HG02840 (cell line): ENCODE data around the gene ME1.
"Not testable (repeated sequence)": the region's sequence is repeated elsewhere in the genome, so short reads cannot be mapped to it uniquely, and the experiment has no call there.

Experiments used
- ATAC-seq: cut with Tn5 transposase; IDR thresholded peaks from one replicate; pipeline ENCODE4 v1.9.1; 2021; ENCODE audit warnings: mild to moderate bottlenecking, moderate library complexity, moderate number of reproducible peaks; ENCODE audit not compliant: unreplicated experiment, low FRiP score

Gene ME1

GRCh38 chr6:83430611-83431544, at the start of gene ME1:
Gene ME1 (minus strand): TSS chr6:83431051. CDS start chr6:83430954, 97 bp downstream.
- peak; percentile 75 for ATAC-seq

- ATAC-seq, result no peak
Measured at GRCh38 chr6:83480470-83480869, 49.6 kb upstream of the ME1 start.

GRCh38 chr6:83479389-83479788, 48.5 kb upstream of the ME1 start:
- no peak for ATAC-seq

- no peak for ATAC-seq
Measured at GRCh38 chr6:83476971-83477370, 46.1 kb upstream of the ME1 start.

GRCh38 chr6:83474309-83474708, 43.5 kb upstream of the ME1 start:
- ATAC-seq, result no peak

- no peak for ATAC-seq
Measured at GRCh38 chr6:83472767-83473166, 41.9 kb upstream of the ME1 start.

GRCh38 chr6:83470587-83470986, 39.7 kb upstream of the ME1 start:
- ATAC-seq, result no peak

GRCh38 chr6:83470001-83470400, 39.1 kb upstream of the ME1 start:
- ATAC-seq, result no peak

GRCh38 chr6:83467620-83468036, 36.8 kb upstream of the ME1 start:
- ATAC-seq, result no peak

- no peak for ATAC-seq
Measured at GRCh38 chr6:83466328-83466727, 35.5 kb upstream of the ME1 start.

- no peak for ATAC-seq
Measured at GRCh38 chr6:83464381-83465140, 33.7 kb upstream of the ME1 start.

GRCh38 chr6:83463886-83464285, 33.0 kb upstream of the ME1 start:
- no peak for ATAC-seq

GRCh38 chr6:83462524-83462923, 31.7 kb upstream of the ME1 start:
- no peak for ATAC-seq

- ATAC-seq, result no peak
Measured at GRCh38 chr6:83461438-83461837, 30.6 kb upstream of the ME1 start.

GRCh38 chr6:83459663-83460062, 28.8 kb upstream of the ME1 start:
- ATAC-seq, result no peak

- not testable (repeated sequence) for ATAC-seq
Measured at GRCh38 chr6:83450015-83450414, 19.2 kb upstream of the ME1 start.

GRCh38 chr6:83444086-83444699, 13.3 kb upstream of the ME1 start:
- not testable (repeated sequence) for ATAC-seq

GRCh38 chr6:83443516-83443915, 12.7 kb upstream of the ME1 start:
- no peak for ATAC-seq

GRCh38 chr6:83442752-83443151, 11.9 kb upstream of the ME1 start:
- no peak for ATAC-seq

GRCh38 chr6:83439201-83439600, 8.3 kb upstream of the ME1 start:
- no peak for ATAC-seq

GRCh38 chr6:83436674-83437073, 5.8 kb upstream of the ME1 start:
- no peak for ATAC-seq
